GM21367 (cell line): Measurements from ENCODE around the gene HACD4.
"Not testable (repeated sequence)": the region's sequence is repeated elsewhere in the genome, so short reads cannot be mapped to it uniquely, and the experiment has no call there.

Experiments
- ATAC-seq: cut with Tn5 transposase; IDR thresholded peaks from one replicate; pipeline ENCODE4 v1.9.1; 2021; ENCODE audit not compliant: unreplicated experiment

The HACD4 gene

GRCh38 chr9:21016701-21017491 is 14.5 kb downstream of the HACD4 start:
- ATAC-seq, result no peak

- ATAC-seq, result no peak
These were observed 15.4 kb downstream of the HACD4 start for GRCh38 chr9:21015995-21016394.

GRCh38 chr9:21015129-21015815 is 16.2 kb downstream of the HACD4 start:
- no peak for ATAC-seq

- ATAC-seq, result no peak
These were observed 29.4 kb downstream of the HACD4 start for GRCh38 chr9:21002040-21002439.

GRCh38 chr9:21001581-21001980 is 29.9 kb downstream of the HACD4 start:
- ATAC-seq, result no peak

GRCh38 chr9:20997503-20998076 is 33.9 kb downstream of the HACD4 start:
- peak; percentile 83 for ATAC-seq

- ATAC-seq, result no peak
These were observed 34.6 kb downstream of the HACD4 start for GRCh38 chr9:20996809-20997208.

- ATAC-seq, result no peak
These were observed 35.8 kb downstream of the HACD4 start for GRCh38 chr9:20995616-20996015.

GRCh38 chr9:20994486-20994885 is 37.0 kb downstream of the HACD4 start:
- ATAC-seq, result no peak

GRCh38 chr9:20990867-20991266 is 40.6 kb downstream of the HACD4 start:
- no peak for ATAC-seq

GRCh38 chr9:20989923-20990341 is 41.5 kb downstream of the HACD4 start:
- no peak for ATAC-seq

GRCh38 chr9:20988671-20989315 is 42.6 kb downstream of the HACD4 start:
- ATAC-seq, result no peak

GRCh38 chr9:20988061-20988460 is 43.4 kb downstream of the HACD4 start:
- ATAC-seq, result no peak

GRCh38 chr9:20987521-20987920 is 43.9 kb downstream of the HACD4 start:
- no peak for ATAC-seq

- no peak for ATAC-seq
These were observed 45.4 kb downstream of the HACD4 start for GRCh38 chr9:20985851-20986600.

- no peak for ATAC-seq
These were observed 46.9 kb downstream of the HACD4 start for GRCh38 chr9:20984506-20984905.

- ATAC-seq, result no peak
These were observed 50.0 kb downstream of the HACD4 start for GRCh38 chr9:20981486-20981885.

GRCh38 chr9:20980832-20981455 is 50.5 kb downstream of the HACD4 start:
- ATAC-seq, result peak; percentile 69

- no peak for ATAC-seq
These were observed 53.2 kb downstream of the HACD4 start for GRCh38 chr9:20978249-20978648.

GRCh38 chr9:20974191-20974938 is 57.1 kb downstream of the HACD4 start:
- ATAC-seq, result not testable (repeated sequence)
